ENCODE measurements around the gene CDK14. TPM values are rescaled to one million over a fixed set of nuclear protein-coding genes. Genes with fewer than 3 reads are reported as not detected.

CDK14 gene
- total and polyA plus RNA-seq, 2 donors (not counting 3 experiments of a cell fraction or from before 2014, with no cell fraction given): 5.5 to 34.2 TPM

GRCh38 chr7:90994121-90994520 is 398.0 kb downstream of the CDK14 start:
- no peak overlapping the region for H3K4me2 ChIP-seq (ENCODE audit: insufficient read depth, low read length)
- H2AFZ ChIP-seq (ENCODE audit: low read depth, low read length): no peak overlapping the region
- H3K9me3 ChIP-seq (replicated peaks; ENCODE audit: control insufficient read depth, insufficient read depth, low read length): no peaks in the 10 kb centered on the region
- intact Hi-C loops (cut with micrococcal nuclease): no loop called here
- ChIA-PET POLR2A (no interaction called here), CTCF (no interaction called here)
- no peaks in the 10 kb centered on the region for H3K36me3 ChIP-seq (ENCODE audit: control insufficient read depth in 2 of 2, extremely low read depth in 1 of 2, insufficient read depth in 2 of 2, low read length in 2 of 2)
- dilution Hi-C loops (cut with MboI; ENCODE audit: extremely low pct_ligation_motif_present, low sequenced_read_pairs): no loop called here
- H3K9ac ChIP-seq (replicated peaks; ENCODE audit: extremely low read depth, insufficient read depth, low read length): no peak overlapping the region
- H3K79me2 ChIP-seq (ENCODE audit: control insufficient read depth, insufficient read depth, low read length): no peaks in the 10 kb centered on the region
- H3K27ac ChIP-seq (ENCODE audit: insufficient read depth, low read depth, low read length): no peak overlapping the region
- DNase-seq (ENCODE audit: low read depth, low spot score): no peak
- BruUV-seq (replicated peaks): no TSS peak
- H3K4me1 ChIP-seq (ENCODE audit: control insufficient read depth, extremely low read depth, insufficient read depth, low read length): no peaks in the 10 kb centered on the region
- no peak for TF ChIP-seq JUN (IDR thresholded peaks at IDR 0.05; ENCODE audit: borderline replicate concordance, insufficient read depth, insufficient read length, low read depth)
- no peak for TF ChIP-seq FOS (IDR thresholded peaks at IDR 0.05; ENCODE audit: borderline replicate concordance, insufficient read depth, low read length)
- no peak for TF ChIP-seq MYC (IDR thresholded peaks at IDR 0.05; ENCODE audit: low read depth, low read length)
- TF ChIP-seq POLR2AphosphoS5 (IDR thresholded peaks at IDR 0.05; ENCODE audit: insufficient read depth, low read depth, low read length): no peak
- TF ChIP-seq CTCF (IDR thresholded peaks at IDR 0.05; ENCODE audit: extremely low read depth in 1 of 2, insufficient read depth in 1 of 2, low read depth in 1 of 2, low read length in 2 of 2): no peak
- no peak for TF ChIP-seq EZH2 (IDR thresholded peaks at IDR 0.05; ENCODE audit: borderline replicate concordance, low read depth, low read length, severe bottlenecking)
- no peak for TF ChIP-seq POLR2A (IDR thresholded peaks at IDR 0.05; ENCODE audit: low read depth, low read length)
- TF ChIP-seq MAX (IDR thresholded peaks at IDR 0.05; ENCODE audit: insufficient read depth, insufficient read length): no peak
- no peak for TF ChIP-seq GATA2 (IDR thresholded peaks at IDR 0.05; ENCODE audit: insufficient read depth, insufficient read length, low read depth, low read length)
- no peaks in the 10 kb centered on the region for H3K9me1 ChIP-seq (replicated peaks; ENCODE audit: control insufficient read depth, extremely low read depth, insufficient read depth, low read length)
- no peaks in the 10 kb centered on the region for H3K27me3 ChIP-seq (ENCODE audit: control insufficient read depth in 2 of 2, insufficient read depth in 2 of 2, low read length in 2 of 2)
- no peaks in the 10 kb centered on the region for H4K20me1 ChIP-seq (replicated peaks; ENCODE audit: control insufficient read depth, extremely low read depth, insufficient read depth, low read length)
- no peak overlapping the region for H3K4me3 ChIP-seq (replicated peaks in 1 of 3; ENCODE audit: insufficient read depth in 1 of 3, low read depth in 1 of 3, low read length in 3 of 3)
- no peak for FAIRE-seq
